ENCODE measurements around the gene UNCX.

Gene UNCX

GRCh38 chr7:1232103-1232466 is 587 bp upstream of the UNCX start:
- DNase-seq (ENCODE audit: low read depth), result no peak

DNA sequence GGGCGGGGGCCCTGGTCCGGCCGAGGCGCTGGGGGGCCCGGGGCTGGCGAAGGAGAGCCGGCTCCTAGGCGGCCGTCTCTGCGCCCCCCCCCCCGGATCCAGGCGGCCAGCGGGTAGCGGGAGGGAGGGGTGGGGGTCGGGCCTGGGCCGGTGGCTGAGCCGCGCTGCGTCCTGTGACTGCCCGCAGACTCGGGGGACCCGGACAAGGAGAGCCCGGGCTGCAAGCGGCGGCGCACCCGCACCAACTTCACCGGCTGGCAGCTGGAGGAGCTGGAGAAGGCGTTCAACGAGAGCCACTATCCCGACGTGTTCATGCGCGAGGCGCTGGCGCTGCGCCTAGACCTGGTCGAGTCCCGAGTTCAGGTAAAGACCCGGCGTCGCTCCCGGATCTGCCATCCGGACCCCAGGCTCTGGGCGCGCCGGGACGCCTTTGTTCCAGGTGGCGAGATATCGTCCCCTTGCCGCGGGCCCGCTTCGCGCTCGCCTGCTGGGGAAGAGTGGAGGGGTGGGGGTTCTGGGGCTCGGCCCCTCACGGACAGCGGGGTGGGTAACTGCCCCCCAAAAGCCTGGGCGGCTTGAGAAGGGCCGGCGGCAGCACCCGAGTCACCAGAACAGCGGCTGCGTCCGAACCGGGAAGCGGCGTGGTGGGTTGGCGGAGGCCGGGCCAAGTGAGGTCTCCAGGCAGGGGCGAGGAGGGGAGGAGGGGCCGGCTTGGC is 819 bp downstream of the UNCX start:
- DNase-seq (ENCODE audit: low read depth), result no peak

- no peak for DNase-seq (ENCODE audit: low read depth)
Measured at GRCh38 chr7:1234049-1234880, 1.6 kb downstream of the UNCX start.

GRCh38 chr7:1234881-1235500 is 2.3 kb downstream of the UNCX start:
- DNase-seq (ENCODE audit: low read depth), result no peak

DNA sequence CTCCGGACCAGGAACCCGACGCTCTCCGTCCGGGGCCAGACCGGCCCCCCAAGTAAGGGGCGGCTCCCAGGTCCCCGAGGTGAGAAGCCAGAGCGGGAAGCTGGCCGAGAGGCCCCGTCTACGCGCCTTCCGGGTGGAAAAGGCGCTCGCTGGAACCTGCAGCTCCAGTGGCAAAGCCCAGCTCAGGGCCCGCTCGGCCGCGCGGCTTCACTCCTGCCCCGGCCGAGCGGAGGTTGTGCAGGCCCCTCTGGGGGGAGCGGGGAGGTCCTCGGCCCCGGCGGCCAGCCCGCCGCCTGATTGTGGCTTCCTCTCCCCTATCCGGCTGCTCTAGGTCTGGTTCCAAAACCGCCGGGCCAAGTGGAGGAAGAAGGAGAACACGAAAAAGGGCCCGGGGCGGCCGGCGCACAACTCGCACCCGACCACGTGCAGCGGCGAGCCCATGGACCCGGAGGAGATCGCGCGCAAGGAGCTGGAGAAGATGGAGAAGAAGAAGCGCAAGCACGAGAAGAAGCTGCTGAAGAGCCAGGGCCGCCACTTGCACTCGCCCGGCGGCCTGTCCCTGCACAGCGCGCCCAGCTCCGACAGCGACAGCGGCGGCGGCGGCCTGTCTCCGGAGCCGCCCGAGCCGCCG is 2.9 kb downstream of the UNCX start:
- DNase-seq (ENCODE audit: low read depth), result no peak

GRCh38 chr7:1236132-1236661 is 3.5 kb downstream of the UNCX start:
- no peak for DNase-seq (ENCODE audit: low read depth)

DNA sequence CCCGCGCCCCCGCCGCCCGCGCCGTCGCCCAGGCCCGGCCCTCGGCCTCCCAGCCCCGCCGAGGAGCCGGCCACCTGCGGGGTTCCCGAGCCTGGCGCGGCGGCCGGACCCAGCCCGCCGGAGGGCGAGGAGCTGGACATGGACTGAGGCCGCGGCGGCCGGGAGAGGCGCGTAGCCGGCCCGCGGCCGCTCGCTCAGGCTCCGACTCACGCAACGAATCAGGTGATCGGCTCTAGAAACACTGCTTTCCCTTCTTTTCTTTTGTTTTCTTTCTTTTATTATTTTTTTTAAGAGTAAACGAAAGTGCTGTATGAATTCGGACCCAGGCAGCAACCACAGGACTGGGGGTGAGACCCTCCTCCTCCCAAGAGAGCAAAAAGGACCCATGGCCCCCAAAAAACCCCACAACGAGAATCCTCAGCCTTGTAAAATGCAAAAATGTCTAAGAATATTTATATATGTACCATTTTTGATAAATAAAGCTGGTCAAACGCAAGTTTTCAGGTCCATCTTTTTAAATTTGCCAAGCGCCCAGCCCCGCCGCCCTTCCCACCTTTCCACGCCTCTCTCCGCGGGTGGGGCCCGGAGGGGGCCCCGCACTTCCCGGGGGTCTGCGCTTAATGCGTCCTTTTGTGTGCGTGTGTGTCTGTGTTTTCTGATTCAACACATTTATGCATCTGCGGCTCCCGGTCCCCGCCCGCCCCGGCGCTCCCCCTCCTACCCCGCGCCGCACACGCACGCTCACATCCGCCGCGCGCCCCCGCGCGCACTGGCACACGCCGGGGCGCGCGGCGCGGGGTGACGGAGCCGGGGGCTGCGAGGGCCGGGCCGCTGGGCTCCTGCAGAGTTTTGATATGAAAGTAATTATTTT is 4.4 kb downstream of the UNCX start:
- no peak for DNase-seq (ENCODE audit: low read depth)

DNA sequence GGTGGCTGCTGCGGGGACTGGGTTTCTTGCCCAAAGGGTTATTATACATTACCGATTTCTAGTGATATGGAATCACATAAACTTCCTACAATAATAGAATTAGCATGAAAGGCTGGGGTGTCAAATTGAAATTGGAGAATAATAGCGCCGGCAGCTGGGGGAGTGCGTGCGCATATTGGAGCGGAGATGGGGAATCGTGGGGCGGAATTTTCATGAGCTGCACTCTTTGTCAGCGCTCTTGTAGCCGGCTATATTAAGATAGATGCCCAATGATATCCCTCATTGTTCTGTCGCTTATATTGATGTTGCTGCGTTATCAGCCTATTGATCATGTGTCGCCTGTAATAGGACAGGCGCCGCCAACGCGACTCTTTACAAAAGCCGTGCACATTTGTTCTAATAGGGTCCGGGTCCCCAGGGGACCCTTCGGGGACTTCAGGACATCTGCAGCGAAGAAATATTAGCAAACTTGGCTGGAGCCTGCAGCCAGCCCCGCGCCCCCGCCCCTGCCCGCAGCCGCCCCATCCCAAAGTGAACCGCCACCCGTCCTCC is 5.1 kb downstream of the UNCX start:
- no peak for DNase-seq (ENCODE audit: low read depth)

GRCh38 chr7:1238450-1238882 is 5.8 kb downstream of the UNCX start:
- DNase-seq (ENCODE audit: low read depth), result no peak

GRCh38 chr7:1238931-1239802 is 6.5 kb downstream of the UNCX start:
- DNase-seq (ENCODE audit: low read depth), result no peak

GRCh38 chr7:1239803-1240516 is 7.3 kb downstream of the UNCX start:
- DNase-seq (ENCODE audit: low read depth), result no peak

DNA sequence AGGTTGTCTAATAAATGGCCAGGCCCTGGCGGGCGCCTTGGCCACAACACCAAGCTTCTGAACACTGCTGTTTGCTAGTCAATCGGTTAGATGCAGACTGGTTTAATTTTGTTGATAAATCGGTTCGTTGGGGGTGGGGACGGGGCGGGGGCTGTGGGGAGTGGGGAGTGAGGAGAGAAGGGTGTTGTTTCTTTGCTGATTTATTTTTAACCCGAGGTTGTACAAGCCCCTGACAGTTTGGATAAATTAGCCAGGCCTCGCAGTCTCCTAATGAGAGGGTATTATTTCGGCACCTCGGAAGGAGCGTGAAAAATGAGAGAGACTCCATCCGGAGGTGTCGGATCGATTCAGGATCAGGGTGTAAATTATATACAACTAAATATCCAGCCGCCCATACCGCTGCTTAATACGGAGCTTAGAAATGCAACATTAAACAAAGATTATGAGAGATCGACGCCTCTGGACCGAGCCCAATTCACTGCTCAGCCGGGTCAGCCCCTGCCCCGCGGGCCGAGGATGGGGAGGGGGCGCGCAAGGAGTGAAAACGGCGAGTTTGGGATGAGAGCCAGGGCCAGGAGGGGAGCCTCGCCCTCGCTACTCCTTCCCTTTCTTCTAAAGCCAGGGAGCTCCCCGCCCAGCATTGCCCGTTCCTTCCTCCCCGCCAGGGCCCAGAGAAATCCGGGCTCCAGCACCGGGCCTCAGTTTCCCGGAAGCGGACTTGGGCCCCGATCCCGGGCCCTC is 8.0 kb downstream of the UNCX start:
- DNase-seq (ENCODE audit: low read depth), result no peak

GRCh38 chr7:1241258-1241602 is 8.6 kb downstream of the UNCX start:
- no peak for DNase-seq (ENCODE audit: low read depth)

GRCh38 chr7:1241603-1242255 is 9.1 kb downstream of the UNCX start:
- DNase-seq (ENCODE audit: low read depth), result no peak

- DNase-seq (ENCODE audit: low read depth), result no peak
Measured at GRCh38 chr7:1242256-1242605, 9.6 kb downstream of the UNCX start.

GRCh38 chr7:1242606-1243289 is 10.1 kb downstream of the UNCX start:
- DNase-seq (ENCODE audit: low read depth), result no peak

DNA sequence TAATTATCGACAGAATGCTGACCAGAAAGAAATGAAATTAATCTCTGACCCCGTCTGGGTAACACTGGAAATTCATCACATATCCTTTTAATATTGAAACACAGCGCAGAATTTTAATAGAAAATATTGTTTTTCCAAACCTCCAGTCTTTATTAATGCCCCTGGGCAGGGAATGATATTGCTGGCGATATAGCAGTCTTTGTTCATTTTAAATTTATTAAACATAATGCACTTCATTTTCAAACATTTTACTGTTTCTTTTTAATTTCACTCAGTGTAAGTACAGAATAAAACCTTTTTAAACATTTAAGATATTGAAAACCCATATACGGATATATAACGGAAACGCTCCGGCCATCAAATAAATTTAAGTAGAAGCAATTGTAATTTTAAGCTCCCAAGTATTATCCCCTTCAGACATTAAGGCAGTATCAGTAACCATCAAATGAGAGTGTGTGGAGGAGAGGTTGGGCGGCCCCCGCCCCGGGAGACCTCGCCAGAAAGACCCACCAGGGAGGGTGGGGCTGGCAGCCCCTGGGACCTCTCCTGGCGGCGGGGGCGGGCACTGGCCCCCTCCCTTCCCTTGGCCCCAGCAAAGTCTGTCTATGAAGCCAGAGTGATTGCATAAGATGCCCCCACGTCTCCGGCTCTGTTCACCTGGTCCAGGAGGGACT is 10.8 kb downstream of the UNCX start:
- no peak for DNase-seq (ENCODE audit: low read depth)
